ENCODE data around the gene PDZD4. TPM values are rescaled to one million over a fixed set of nuclear protein-coding genes. Genes with fewer than 3 reads are reported as not detected.
A peak's percentile ranks its signal among the peaks of the same experiment; 100 is the strongest.

The PDZD4 gene
- total RNA-seq, 1 experiment from 2014 or later = 120 TPM

GRCh38 chrX:153782871-153783270 lies 47.5 kb downstream of the PDZD4 start:
- ChIA-PET CTCF (interaction anchor here (1.0 to 1.1 kb wide), 2 partner anchors 11 to 23 kb away, joined by 5 to 6 read pairs; partner anchors contain the start of genes IDH3G and SSR4), POLR2A (no interaction called here)
- DNase-seq (ENCODE audit: low spot score) = no peak

GRCh38 chrX:153782313-153782712 lies 48.0 kb downstream of the PDZD4 start:
- no peaks in the 10 kb centered on the region for H3K9me3 Mint-ChIP-seq
- ChIA-PET POLR2A (no interaction called here), CTCF (interaction anchor here (0.9 to 1.1 kb wide), 3 partner anchors 12 to 165 kb away, joined by 5 to 6 read pairs (median 5); partner anchors contain the start of genes IDH3G and SSR4)
- DNase-seq (ENCODE audit: low spot score) (peak; percentile 48), ATAC-seq (peak; percentile 36)
- H3K4me3 Mint-ChIP-seq = no peak overlapping the region
- no peaks in the 10 kb centered on the region; the same call in 1 of the 2 replicates for H3K4me1 Mint-ChIP-seq
- H3K36me3 Mint-ChIP-seq = peaks cover 3% of the 10 kb centered on the region
- TF ChIP-seq ZNF425 (CRISPR knock-in tag; conservative IDR thresholded peaks at IDR 0.05) = no peak
- H3K27ac Mint-ChIP-seq = no peak overlapping the region
- no peaks in the 10 kb centered on the region for H3K27me3 Mint-ChIP-seq (ENCODE audit: low read depth)

More at GRCh38 chrX:153782871-153783270, 47.5 kb downstream of the PDZD4 start:
- Mint-ChIP-seq H3K4me3 (no peak overlapping the region), H3K27me3 (ENCODE audit: low read depth) (no peaks in the 10 kb centered on the region), H3K9me3 (no peaks in the 10 kb centered on the region), H3K36me3 (peaks cover 3% of the 10 kb centered on the region), H3K27ac (no peak overlapping the region), H3K4me1 (no peaks in the 10 kb centered on the region; the same call in 1 of the 2 replicates)
- TF ChIP-seq EMX1 (CRISPR knock-in tag; IDR thresholded peaks at IDR 0.05) = no peak
- TF ChIP-seq ATF6 (CRISPR knock-in tag; IDR thresholded peaks at IDR 0.05) = no peak
- TF ChIP-seq ERG (CRISPR knock-in tag; IDR thresholded peaks at IDR 0.05) = no peak
- TF ChIP-seq CREB1 (CRISPR knock-in tag; IDR thresholded peaks at IDR 0.05) = no peak
- TF ChIP-seq TCF7 (CRISPR knock-in tag; IDR thresholded peaks at IDR 0.05; ENCODE audit: low read depth) = no peak
- TF ChIP-seq ATF3 (CRISPR knock-in tag; conservative IDR thresholded peaks at IDR 0.05) = no peak
- TF ChIP-seq IRF2 (CRISPR knock-in tag; IDR thresholded peaks at IDR 0.05; ENCODE audit: borderline replicate concordance, low read depth) = no peak
- TF ChIP-seq ATF2 (CRISPR knock-in tag; IDR thresholded peaks at IDR 0.05; ENCODE audit: borderline replicate concordance, low read depth) = no peak
- no peak for TF ChIP-seq FOXP4 (CRISPR knock-in tag; IDR thresholded peaks at IDR 0.05)
- ATAC-seq = no peak

- POLR2A ChIA-PET = no interaction called here
- Mint-ChIP-seq H3K27ac (no peak overlapping the region), H3K4me1 (no peaks in the 10 kb centered on the region; the same call in 1 of the 2 replicates), H3K36me3 (peaks cover 2% of the 10 kb centered on the region), H3K27me3 (ENCODE audit: low read depth) (no peaks in the 10 kb centered on the region), H3K4me3 (no peak overlapping the region), H3K9me3 (no peaks in the 10 kb centered on the region)
- DNase-seq (ENCODE audit: low spot score) = no peak
- CTCF ChIA-PET = interaction anchor here (0.9 to 1.4 kb wide), 3 partner anchors 13 to 166 kb away, joined by 3 to 5 read pairs (median 4); partner anchors contain the start of gene PLXNB3
- ATAC-seq = no peak
- TF ChIP-seq ATF6 (CRISPR knock-in tag; IDR thresholded peaks at IDR 0.05) (no peak), FOXJ3 (CRISPR knock-in tag; IDR thresholded peaks at IDR 0.05; ENCODE audit: borderline replicate concordance) (no peak), ZNF317 (CRISPR knock-in tag; IDR thresholded peaks at IDR 0.05; ENCODE audit: borderline replicate concordance, low read depth) (no peak), ESRRA (CRISPR knock-in tag; IDR thresholded peaks at IDR 0.05; ENCODE audit: borderline replicate concordance) (no peak), IRF1 (CRISPR knock-in tag; IDR thresholded peaks at IDR 0.05) (no peak), PRRX2 (CRISPR knock-in tag; IDR thresholded peaks at IDR 0.05) (no peak), HMGA2 (CRISPR knock-in tag; IDR thresholded peaks at IDR 0.05) (no peak), NFYB (CRISPR knock-in tag; conservative IDR thresholded peaks at IDR 0.05; ENCODE audit: low read depth) (no peak), KAT7 (CRISPR knock-in tag; IDR thresholded peaks at IDR 0.05; ENCODE audit: borderline replicate concordance) (no peak)
Observed at GRCh38 chrX:153781428-153782047, 48.8 kb downstream of the PDZD4 start.

Data from WTC11 (cell line).